Measurements from ENCODE around the gene RHCG. TPM values are rescaled to one million over a fixed set of nuclear protein-coding genes. Genes with fewer than 3 reads are reported as not detected.

RHCG gene
- total RNA-seq, 2 donors from 2014 or later, result 0.91 to 1.0 TPM

DNA sequence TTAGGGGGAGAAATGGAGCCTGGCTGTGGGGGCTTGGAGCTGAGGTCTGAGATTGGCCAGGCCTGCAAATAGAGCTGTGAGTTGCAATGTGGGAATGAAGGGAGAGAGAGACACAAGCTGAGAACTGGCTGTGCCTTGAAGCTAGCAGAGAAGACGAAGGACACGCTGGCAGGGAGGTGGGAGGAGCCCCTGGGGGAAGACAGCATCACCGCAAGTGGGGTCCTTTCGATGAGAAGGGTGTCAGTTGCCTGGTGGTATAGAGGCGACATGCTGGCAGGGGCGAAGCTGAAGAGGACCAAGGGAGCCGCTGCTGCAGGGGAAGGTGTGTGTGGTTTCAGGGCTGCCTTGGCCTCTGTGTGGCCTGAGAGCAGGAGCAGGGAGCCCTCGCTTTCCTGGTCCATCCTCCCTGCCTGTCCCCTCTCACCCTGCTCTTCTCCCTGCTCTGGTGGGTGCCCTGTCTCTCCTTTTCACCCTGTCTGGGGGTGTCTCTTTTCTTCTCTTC is 5.5 kb downstream of the RHCG start:
- H3K27ac ChIP-seq, result no peak overlapping the region
- no peak overlapping the region for H3K4me3 ChIP-seq
- no peak for DNase-seq (ENCODE audit: low spot score)
- no peaks in the 10 kb centered on the region for H3K4me1 ChIP-seq (replicated peaks)
- intact Hi-C loops (cut with DNase I), result no loop called here
- no peaks in the 10 kb centered on the region for H3K9me3 ChIP-seq
- no peaks in the 10 kb centered on the region for H3K36me3 ChIP-seq
- no peak for TF ChIP-seq POLR2AphosphoS5 (IDR thresholded peaks at IDR 0.05)
- TF ChIP-seq, protein P1, sequence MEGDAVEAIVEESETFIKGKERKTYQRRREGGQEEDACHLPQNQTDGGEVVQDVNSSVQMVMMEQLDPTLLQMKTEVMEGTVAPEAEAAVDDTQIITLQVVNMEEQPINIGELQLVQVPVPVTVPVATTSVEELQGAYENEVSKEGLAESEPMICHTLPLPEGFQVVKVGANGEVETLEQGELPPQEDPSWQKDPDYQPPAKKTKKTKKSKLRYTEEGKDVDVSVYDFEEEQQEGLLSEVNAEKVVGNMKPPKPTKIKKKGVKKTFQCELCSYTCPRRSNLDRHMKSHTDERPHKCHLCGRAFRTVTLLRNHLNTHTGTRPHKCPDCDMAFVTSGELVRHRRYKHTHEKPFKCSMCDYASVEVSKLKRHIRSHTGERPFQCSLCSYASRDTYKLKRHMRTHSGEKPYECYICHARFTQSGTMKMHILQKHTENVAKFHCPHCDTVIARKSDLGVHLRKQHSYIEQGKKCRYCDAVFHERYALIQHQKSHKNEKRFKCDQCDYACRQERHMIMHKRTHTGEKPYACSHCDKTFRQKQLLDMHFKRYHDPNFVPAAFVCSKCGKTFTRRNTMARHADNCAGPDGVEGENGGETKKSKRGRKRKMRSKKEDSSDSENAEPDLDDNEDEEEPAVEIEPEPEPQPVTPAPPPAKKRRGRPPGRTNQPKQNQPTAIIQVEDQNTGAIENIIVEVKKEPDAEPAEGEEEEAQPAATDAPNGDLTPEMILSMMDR (IDR thresholded peaks at IDR 0.05), result no peak
- TF ChIP-seq POLR2A (IDR thresholded peaks at IDR 0.05), result no peak
- 69% methylated on average over 8 of the region's 8 CpGs for WGBS
- peaks cover 8% of the 10 kb centered on the region for H3K27me3 ChIP-seq (replicated peaks; ENCODE audit: insufficient read depth)

DNA sequence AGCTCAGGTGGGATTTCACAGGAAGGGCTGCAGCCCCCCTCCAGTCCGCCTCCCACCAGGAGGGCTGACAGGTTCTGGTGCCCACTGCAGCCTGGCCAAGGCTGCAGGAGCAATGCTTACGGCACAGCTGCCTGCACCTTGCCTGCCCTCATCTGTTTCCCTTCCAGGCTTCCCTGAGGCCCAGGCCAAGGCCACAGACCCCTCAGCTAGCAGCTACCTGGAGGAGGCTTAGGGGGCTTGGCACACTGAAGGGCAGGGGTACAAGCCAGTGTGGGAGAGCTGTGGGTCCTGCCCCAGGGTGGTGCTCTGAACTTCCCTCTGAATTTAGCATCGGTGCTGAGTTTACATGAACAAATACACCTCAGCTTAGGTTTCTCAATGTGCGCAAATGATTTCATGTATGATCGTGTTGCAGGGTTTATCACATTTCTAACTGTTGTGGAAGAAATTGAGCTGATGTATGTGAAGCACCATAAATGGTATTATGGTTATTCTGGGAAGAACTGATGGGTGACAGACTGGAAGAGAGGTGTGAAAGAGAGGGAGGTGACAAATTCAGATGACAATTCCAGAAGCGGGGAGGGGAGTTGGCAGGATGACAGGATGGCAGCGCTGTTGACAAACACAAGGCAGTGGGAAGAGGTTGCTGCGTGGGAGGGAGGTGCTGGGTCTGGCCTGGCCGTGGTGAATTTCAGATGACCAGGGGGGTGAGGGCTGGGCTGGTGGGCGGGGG is 6.1 kb downstream of the RHCG start:
- no peaks in the 10 kb centered on the region for H3K9me3 ChIP-seq
- intact Hi-C loops (cut with DNase I), result no loop called here
- peaks cover 8% of the 10 kb centered on the region for H3K27me3 ChIP-seq (replicated peaks; ENCODE audit: insufficient read depth)
- no peaks in the 10 kb centered on the region for H3K4me1 ChIP-seq (replicated peaks)
- no peak for DNase-seq (ENCODE audit: low spot score)
- no peak for TF ChIP-seq POLR2AphosphoS5 (IDR thresholded peaks at IDR 0.05)
- TF ChIP-seq POLR2A (IDR thresholded peaks at IDR 0.05), result no peak
- TF ChIP-seq, protein P1 (IDR thresholded peaks at IDR 0.05), result no peak
- H3K27ac ChIP-seq, result no peak overlapping the region
- WGBS, result 60% methylated on average over 9 of the region's 10 CpGs
- no peak overlapping the region for H3K4me3 ChIP-seq
- H3K36me3 ChIP-seq, result no peaks in the 10 kb centered on the region

DNA sequence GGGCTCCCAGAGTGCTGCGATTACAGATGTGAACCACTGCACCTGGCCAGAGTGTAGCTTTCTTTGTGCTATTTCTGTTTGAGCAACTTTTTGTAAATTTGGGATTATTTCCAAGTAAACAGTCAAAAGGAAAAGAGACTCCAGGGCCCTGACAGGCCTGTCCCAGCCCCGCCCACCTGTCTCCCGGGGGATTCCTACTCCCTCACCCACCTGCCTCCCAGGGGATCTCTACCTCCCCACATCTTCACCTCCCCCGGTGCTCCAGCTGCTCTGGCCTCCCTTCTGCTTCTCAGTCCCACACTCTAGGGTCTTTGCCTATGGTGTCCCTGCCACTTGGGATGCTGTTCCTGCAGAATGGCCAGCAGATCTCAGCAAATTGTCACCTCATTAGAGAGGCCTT is 7.0 kb downstream of the RHCG start:
- no peaks in the 10 kb centered on the region for H3K36me3 ChIP-seq
- 62% methylated on average over 4 of the region's 4 CpGs for WGBS
- intact Hi-C loops (cut with DNase I), result no loop called here
- no peak overlapping the region for H3K4me3 ChIP-seq
- no peak for DNase-seq (ENCODE audit: low spot score)
- TF ChIP-seq POLR2AphosphoS5 (IDR thresholded peaks at IDR 0.05), result no peak
- no peak for TF ChIP-seq POLR2A (IDR thresholded peaks at IDR 0.05)
- TF ChIP-seq, protein P1 (IDR thresholded peaks at IDR 0.05), result no peak
- no peaks in the 10 kb centered on the region for H3K9me3 ChIP-seq
- H3K4me1 ChIP-seq (replicated peaks), result no peaks in the 10 kb centered on the region
- H3K27ac ChIP-seq, result no peak overlapping the region
- H3K27me3 ChIP-seq (replicated peaks; ENCODE audit: insufficient read depth), result peaks cover 8% of the 10 kb centered on the region

DNA sequence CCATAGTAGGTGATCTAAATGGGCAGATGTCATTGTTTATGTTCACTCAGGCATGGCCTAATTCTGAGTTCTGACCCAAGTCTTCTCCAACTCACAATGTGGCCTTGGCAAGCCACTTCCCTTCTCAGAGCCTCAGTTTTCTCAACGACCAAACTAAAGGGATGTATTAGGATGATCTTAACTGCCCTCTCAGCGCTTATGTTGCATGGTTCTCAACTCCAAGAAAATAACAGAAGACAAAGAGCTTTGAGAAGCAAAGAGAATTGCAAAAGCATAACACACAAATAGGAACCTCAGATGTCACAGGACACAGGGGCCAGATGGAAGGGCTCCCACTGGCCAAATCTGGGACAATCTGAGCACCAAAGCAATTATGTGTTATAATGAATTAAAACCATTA is 8.6 kb downstream of the RHCG start:
- H3K4me1 ChIP-seq (replicated peaks), result no peaks in the 10 kb centered on the region
- TF ChIP-seq, protein P1 (IDR thresholded peaks at IDR 0.05), result no peak
- TF ChIP-seq POLR2AphosphoS5 (IDR thresholded peaks at IDR 0.05), result no peak
- no peak for TF ChIP-seq POLR2A (IDR thresholded peaks at IDR 0.05)
- intact Hi-C loops (cut with DNase I), result no loop called here
- no peak overlapping the region for H3K4me3 ChIP-seq
- DNase-seq (ENCODE audit: low spot score), result no peak
- peaks cover 5% of the 10 kb centered on the region for H3K27me3 ChIP-seq (replicated peaks; ENCODE audit: insufficient read depth)
- H3K36me3 ChIP-seq, result no peaks in the 10 kb centered on the region
- WGBS, result 76% methylated on average over 2 of the region's 2 CpGs
- H3K27ac ChIP-seq, result no peak overlapping the region
- H3K9me3 ChIP-seq, result no peaks in the 10 kb centered on the region

DNA sequence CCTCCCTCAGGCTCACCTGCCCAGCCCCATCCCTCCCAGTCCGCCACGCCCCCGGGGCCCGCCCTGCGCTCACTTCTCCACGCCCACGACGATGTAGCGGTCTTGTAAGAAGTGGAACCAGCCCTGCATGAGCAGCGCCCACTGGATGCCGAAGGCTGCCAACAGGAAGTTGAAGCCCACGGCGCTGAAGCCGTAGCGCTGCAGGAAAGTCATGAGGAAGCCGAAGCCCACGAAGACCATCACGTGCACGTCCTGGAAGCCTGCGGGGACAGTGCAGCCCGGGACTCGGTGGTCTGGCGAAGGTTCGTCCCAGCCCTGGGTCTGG is 9.7 kb downstream of the RHCG start:
- intact Hi-C loops (cut with DNase I), result no loop called here
- no peaks in the 10 kb centered on the region for H3K4me1 ChIP-seq (replicated peaks)
- no peak for TF ChIP-seq POLR2A (IDR thresholded peaks at IDR 0.05)
- TF ChIP-seq POLR2AphosphoS5 (IDR thresholded peaks at IDR 0.05), result no peak
- TF ChIP-seq, protein P1 (IDR thresholded peaks at IDR 0.05), result no peak
- no peak for DNase-seq (ENCODE audit: low spot score)
- H3K9me3 ChIP-seq, result no peaks in the 10 kb centered on the region
- no peak overlapping the region for H3K4me3 ChIP-seq
- no peaks in the 10 kb centered on the region for H3K36me3 ChIP-seq
- WGBS, result 20% methylated on average over 22 of the region's 24 CpGs
- no peak overlapping the region for H3K27ac ChIP-seq
- peaks cover 5% of the 10 kb centered on the region for H3K27me3 ChIP-seq (replicated peaks; ENCODE audit: insufficient read depth)
